Measurements from ENCODE around the gene CHN1.

- TF ChIP-seq CTCF (IDR thresholded peaks at IDR 0.05; ENCODE audit: low read depth, low read length, poor library complexity, severe bottlenecking): no peak
- TF ChIP-seq EZH2phosphoT487 (IDR thresholded peaks at IDR 0.05; ENCODE audit: borderline replicate concordance, low read length): no peak
Measured at GRCh38 chr2:174997110-174997509, 8.1 kb downstream of the CHN1 start.
